Body of pancreas (tissue), 4 donors: ENCODE results near the gene DOP1B.

Source experiments
- POLR2A ChIP-seq, 3 donors: fragments of 450-650 bp; IDR thresholded peaks; one replicate each; pipeline ENCODE4 v1.6.1; 2016; ENCODE audit warnings: antibody characterized with exemption in 3 of 3, mild to moderate bottlenecking in 2 of 3
- TF ChIP-seq, protein P1 (sequence below), 7 experiments: fragments of 450-650 bp in 4 of 7; fragments of 200-600 bp in 3 of 7; sonication (generic) in 3 of 7; IDR thresholded peaks; one replicate each; pipeline ENCODE4 v1.5.1; 2016 to 2019; ENCODE audit warnings: antibody characterized with exemption in 7 of 7

GRCh38 chr21:36203603-36203889, 46.9 kb downstream of the DOP1B start:
- TF ChIP-seq, protein P1, sequence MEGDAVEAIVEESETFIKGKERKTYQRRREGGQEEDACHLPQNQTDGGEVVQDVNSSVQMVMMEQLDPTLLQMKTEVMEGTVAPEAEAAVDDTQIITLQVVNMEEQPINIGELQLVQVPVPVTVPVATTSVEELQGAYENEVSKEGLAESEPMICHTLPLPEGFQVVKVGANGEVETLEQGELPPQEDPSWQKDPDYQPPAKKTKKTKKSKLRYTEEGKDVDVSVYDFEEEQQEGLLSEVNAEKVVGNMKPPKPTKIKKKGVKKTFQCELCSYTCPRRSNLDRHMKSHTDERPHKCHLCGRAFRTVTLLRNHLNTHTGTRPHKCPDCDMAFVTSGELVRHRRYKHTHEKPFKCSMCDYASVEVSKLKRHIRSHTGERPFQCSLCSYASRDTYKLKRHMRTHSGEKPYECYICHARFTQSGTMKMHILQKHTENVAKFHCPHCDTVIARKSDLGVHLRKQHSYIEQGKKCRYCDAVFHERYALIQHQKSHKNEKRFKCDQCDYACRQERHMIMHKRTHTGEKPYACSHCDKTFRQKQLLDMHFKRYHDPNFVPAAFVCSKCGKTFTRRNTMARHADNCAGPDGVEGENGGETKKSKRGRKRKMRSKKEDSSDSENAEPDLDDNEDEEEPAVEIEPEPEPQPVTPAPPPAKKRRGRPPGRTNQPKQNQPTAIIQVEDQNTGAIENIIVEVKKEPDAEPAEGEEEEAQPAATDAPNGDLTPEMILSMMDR (IDR thresholded peaks at IDR 0.05), result no peak
- TF ChIP-seq POLR2A (IDR thresholded peaks at IDR 0.05), result no peak
